GM20000 (cell line): Measurements from ENCODE around the gene GEMIN7.

Source experiments
- DNase-seq: peaks from one replicate; pipeline ENCODE4 v3.0.0; 2012; ENCODE audit warnings: low spot score
- CTCF ChIP-seq: IDR thresholded peaks from 2 replicates; pipeline ENCODE4 v1.5.1; 2012; ENCODE audit warnings: mild to moderate bottlenecking, control low read depth; ENCODE audit errors: extremely low read depth, missing control alignments

The GEMIN7 gene

DNA sequence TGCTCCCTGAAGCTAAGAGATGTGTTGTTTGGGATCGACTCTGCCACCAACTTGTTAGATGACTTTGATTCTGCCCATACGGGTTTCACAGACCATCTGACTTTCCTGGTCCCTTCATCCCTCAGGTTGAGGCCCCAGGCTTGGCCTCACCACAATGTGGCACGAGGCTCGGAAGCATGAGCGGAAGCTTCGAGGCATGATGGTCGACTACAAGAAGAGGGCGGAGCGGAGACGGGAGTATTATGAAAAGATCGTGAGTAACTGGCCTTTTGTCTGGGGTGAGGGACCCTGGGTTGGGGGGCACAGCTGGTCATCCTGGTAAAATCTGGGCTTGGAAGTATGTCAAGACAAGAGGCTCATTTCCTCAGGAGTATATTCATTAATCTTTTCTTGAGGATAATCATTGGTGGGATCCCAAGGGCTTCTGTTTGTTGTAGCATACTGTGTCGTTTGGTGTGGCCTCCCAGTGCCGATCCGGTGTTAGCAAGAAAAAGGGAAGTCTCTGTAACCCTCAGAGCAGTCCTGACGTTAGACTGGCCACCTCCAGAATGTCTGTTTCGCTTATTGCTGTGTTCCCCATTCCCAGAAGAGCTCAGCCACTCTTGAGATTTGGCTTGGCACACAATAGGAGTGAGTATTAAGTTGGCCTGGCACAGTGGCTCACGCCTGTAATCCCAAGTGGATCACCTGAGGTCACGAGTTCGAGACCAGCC, 38.8 kb upstream of the GEMIN7 start:
- TF ChIP-seq CTCF = no peak
- no peak for DNase-seq

DNA sequence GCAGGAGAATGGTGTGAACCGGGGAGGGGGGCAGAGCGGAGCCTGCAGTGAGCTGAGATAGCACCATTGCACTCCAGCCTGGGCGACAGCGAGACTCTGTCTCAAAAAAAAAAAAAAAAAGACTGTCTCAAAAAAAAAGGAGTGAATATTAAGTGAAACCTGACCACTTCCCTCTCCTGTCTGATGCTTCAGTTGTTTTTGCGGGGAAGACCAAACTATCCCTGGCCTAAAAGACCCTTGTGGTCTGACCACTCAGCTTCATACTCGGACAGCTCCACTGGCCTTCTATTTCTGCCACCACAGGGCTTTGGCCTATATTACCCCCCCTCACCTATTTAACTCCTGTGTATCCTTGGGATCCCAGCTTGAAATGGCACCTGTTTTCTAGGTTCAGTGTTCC, 37.9 kb upstream of the GEMIN7 start:
- TF ChIP-seq CTCF = no peak
- DNase-seq = no peak

- TF ChIP-seq CTCF = no peak
- DNase-seq = no peak
Measured at GRCh38 chr19:45045671-45046353, 33.2 kb upstream of the GEMIN7 start.

DNA sequence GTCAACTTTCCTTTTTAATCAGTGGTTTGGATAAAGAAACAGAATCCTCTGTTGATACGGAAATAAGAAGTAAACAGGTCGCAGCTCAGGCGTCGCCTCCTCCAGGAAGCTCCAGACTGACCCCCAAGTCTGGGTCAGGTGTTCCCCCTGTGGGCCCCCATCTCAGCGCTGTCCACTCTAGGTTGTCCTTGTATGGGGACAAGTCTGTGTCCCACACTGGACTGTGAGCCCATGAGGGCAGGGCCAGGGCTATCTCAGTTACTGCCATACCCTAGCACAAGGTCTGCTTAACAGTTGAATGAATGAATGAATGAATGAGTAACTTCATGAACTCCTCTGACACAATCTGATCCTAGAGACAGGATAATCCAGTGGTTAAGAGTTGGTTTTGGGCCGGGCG, 32.7 kb upstream of the GEMIN7 start:
- TF ChIP-seq CTCF = no peak
- DNase-seq = no peak

DNA sequence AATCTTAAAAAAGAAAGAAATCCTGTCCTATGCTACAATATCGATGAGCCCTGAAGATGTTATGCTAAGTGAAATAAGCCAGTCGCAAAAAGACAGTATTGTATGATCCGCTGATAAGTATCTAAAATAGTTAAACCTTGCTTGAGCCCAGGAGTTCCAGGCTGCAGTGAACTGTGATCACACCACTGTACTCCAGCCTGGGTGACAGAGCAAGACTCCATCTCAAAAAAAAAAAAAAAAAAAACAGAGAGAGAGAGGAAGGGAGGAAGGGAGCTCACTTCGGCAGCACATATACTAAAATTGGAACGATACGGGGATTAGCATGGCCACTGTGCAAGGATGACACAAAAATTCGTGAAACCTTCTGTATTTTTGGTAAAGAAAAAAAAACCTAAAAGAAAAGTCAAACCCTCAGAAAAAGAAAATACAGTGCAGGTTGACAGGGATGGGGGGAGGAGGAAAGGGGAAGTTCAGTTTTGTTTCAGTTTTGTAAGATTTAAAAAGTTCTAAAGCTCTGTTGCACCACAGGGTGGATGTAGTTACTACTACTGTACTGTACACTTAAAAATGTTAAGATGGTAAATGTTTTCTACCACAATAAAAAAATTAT, 31.8 kb upstream of the GEMIN7 start:
- peak; percentile 71 for DNase-seq
- TF ChIP-seq CTCF = no peak

DNA sequence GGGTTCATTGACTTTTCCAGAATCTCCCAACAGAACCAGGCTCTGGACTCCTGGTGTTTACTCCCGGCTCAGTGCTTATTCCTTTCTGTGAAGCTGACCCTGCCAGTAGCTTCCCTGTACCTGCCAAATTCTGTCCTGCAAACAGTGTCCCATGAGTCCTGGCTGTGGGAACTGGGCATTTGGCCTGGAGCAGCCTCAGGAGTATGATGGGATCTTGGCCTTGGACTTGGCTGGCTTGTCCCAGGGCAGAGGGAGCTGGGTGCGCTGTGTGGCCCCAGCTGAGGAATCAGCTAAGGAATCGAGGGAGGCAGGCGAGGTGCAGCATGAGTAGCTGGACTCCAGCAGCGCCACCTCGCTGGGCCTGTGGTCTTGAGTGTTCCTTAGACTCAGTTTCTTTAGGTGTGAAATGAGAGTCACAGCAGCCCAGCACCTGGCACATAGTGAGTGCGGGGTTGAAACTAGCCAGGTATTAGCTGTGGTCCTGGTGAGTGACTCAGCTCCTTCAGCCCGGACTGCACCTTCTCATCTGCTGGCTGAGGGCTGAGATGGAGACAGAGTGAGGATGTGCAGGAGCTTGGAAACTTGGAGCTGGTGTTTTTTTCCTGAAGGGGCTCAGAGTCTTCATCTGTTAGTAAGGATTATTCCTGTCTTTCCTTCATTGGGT, 29.9 kb upstream of the GEMIN7 start:
- TF ChIP-seq CTCF = no peak

DNA sequence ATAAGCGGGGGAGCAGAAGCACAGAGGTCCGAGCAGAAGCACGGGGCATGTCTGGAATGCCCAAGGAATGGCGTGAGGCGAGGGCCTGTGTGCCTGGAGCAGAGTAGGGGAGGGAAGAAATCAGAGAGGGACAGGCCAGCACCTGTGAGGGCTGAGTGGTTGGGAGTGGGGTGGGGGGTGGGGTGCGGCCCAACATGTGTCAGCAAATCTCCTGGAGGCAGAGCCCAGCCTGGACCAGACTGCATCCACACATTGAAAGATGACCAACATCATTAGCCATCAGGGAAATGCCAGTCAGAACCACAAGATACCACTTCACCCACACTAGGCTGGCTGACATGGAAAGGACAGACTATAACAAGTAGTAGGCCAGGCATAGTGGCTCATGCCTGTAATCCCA, 29.0 kb upstream of the GEMIN7 start:
- TF ChIP-seq CTCF = no peak
- DNase-seq = no peak

More for the DNA sequence above, 29.9 kb upstream of the GEMIN7 start:
- DNase-seq = no peak
